GM23338 (cell line): Measurements from ENCODE around the gene C6orf47. TPM values are rescaled to one million over a fixed set of nuclear protein-coding genes. Genes with fewer than 3 reads are reported as not detected.

Experiments
- ATAC-seq: fragments of 200-7000 bp; cut with Tn5 transposase; 3 replicates; pipeline ENCODE4 v1.9.1; 2020
- DNase-seq: peaks from one replicate; pipeline ENCODE4 v3.0.0-alpha.2; 2015; ENCODE audit warnings: low spot score
- H2AFZ ChIP-seq: fragments of 200-600 bp; sonication (generic); 2 replicates; pipeline ENCODE4 v1.8.0; 2016; ENCODE audit warnings: antibody characterized with exemption, mild to moderate bottlenecking, moderate library complexity
- H3F3A ChIP-seq: fragments of 200-600 bp; sonication (generic); replicated peaks from 2 replicates; pipeline ENCODE4 v1.8.0; 2017; ENCODE audit warnings: antibody characterized with exemption, mixed run types, low read depth
- H3K27ac ChIP-seq: fragments of 200-600 bp; sonication (generic); 2 replicates; pipeline ENCODE4 v1.6.1; 2016; ENCODE audit warnings: low read depth
- H3K27me3 ChIP-seq: fragments of 200-600 bp; sonication (generic); 2 replicates; pipeline ENCODE4 v1.8.0; 2016; ENCODE audit warnings: mild to moderate bottlenecking, mixed run types, moderate library complexity; ENCODE audit not compliant: insufficient read depth
- H3K36me3 ChIP-seq: fragments of 200-600 bp; sonication (generic); 2 replicates; pipeline ENCODE4 v1.8.0; 2016; ENCODE audit warnings: mild to moderate bottlenecking; ENCODE audit not compliant: insufficient read depth
- H3K4me1 ChIP-seq: fragments of 200-600 bp; sonication (generic); 2 replicates; pipeline ENCODE4 v1.8.0; 2016; ENCODE audit warnings: mild to moderate bottlenecking, moderate library complexity; ENCODE audit not compliant: insufficient read depth
- H3K4me2 ChIP-seq: fragments of 200-600 bp; sonication (generic); 2 replicates; pipeline ENCODE4 v1.7.1; 2017; ENCODE audit warnings: mixed run types
- H3K4me3 ChIP-seq: fragments of 200-600 bp; sonication (generic); 2 replicates; pipeline ENCODE4 v1.6.1; 2016; ENCODE audit warnings: mixed run types
- H3K79me2 ChIP-seq: fragments of 200-600 bp; sonication (generic); replicated peaks from 2 replicates; pipeline ENCODE4 v1.8.0; 2017; ENCODE audit warnings: mild to moderate bottlenecking; ENCODE audit not compliant: insufficient read depth
- H3K9me2 ChIP-seq: fragments of 200-600 bp; sonication (generic); 2 replicates; pipeline ENCODE4 v1.8.0; 2017; ENCODE audit not compliant: insufficient read depth
- H4K20me1 ChIP-seq: fragments of 200-600 bp; sonication (generic); replicated peaks from 2 replicates; pipeline ENCODE4 v1.8.0; 2017; ENCODE audit warnings: mild to moderate bottlenecking; ENCODE audit not compliant: insufficient read depth
- H3K27ac Mint-ChIP-seq: 2 replicates; pipeline ENCODE4 v1.8.0; 2020; ENCODE audit warnings: inconsistent platforms, mild to moderate bottlenecking, moderate library complexity, mixed read lengths
- H3K27me3 Mint-ChIP-seq: 3 replicates; pipeline ENCODE4 v1.8.0; 2022; ENCODE audit warnings: low read depth, mild to moderate bottlenecking, moderate library complexity, mixed read lengths, inconsistent platforms; ENCODE audit not compliant: insufficient read depth, poor library complexity
- H3K36me3 Mint-ChIP-seq: 3 replicates; pipeline ENCODE4 v1.8.0; 2021; ENCODE audit warnings: low read depth, mild to moderate bottlenecking, inconsistent platforms, moderate library complexity, mixed read lengths
- H3K4me1 Mint-ChIP-seq: 3 replicates; pipeline ENCODE4 v1.8.0; 2020; ENCODE audit warnings: mild to moderate bottlenecking, inconsistent platforms, mixed read lengths
- H3K4me3 Mint-ChIP-seq: 3 replicates; pipeline ENCODE4 v1.8.0; 2021; ENCODE audit warnings: moderate library complexity, mild to moderate bottlenecking, inconsistent platforms, mixed read lengths
- H3K9me3 Mint-ChIP-seq: 3 replicates; pipeline ENCODE4 v1.8.0; 2020; ENCODE audit warnings: moderate library complexity, mild to moderate bottlenecking, inconsistent platforms, mixed read lengths
- CREB1 ChIP-seq: fragments of 250-450 bp; sonication (Bioruptor Pico); IDR thresholded peaks from 2 replicates; pipeline ENCODE4 v1.5.0; 2020; ENCODE audit warnings: low read depth, mild to moderate bottlenecking, moderate library complexity
- CTCF ChIP-seq, 2 experiments: fragments of 200-600 bp in 1 of 2; sonication (generic) in 1 of 2; conservative IDR thresholded peaks; 2 replicates each; pipeline versions ENCODE4 v1.5.1 to v1.6.1; 2016 to 2017; ENCODE audit warnings: antibody characterized with exemption in 2 of 2, low read depth in 2 of 2, mild to moderate bottlenecking in 2 of 2, moderate library complexity in 1 of 2
- ETS1 ChIP-seq: IDR thresholded peaks from 2 replicates; pipeline ENCODE4 v1.6.1; 2016; ENCODE audit warnings: antibody characterized with exemption
- EZH2 ChIP-seq: fragments of 200-600 bp; sonication (generic); IDR thresholded peaks from one replicate; pipeline ENCODE4 v1.8.0; 2017; ENCODE audit warnings: antibody characterized with exemption, mild to moderate bottlenecking, low read depth; ENCODE audit not compliant: unreplicated experiment
- EZH2phosphoT487 ChIP-seq: fragments of 200-600 bp; sonication (generic); IDR thresholded peaks from one replicate; pipeline ENCODE4 v1.8.1; 2018; ENCODE audit warnings: antibody characterized with exemption; ENCODE audit not compliant: unreplicated experiment
- NANOG ChIP-seq: IDR thresholded peaks from 2 replicates; pipeline ENCODE4 v1.6.1; 2016; ENCODE audit warnings: antibody characterized with exemption, borderline replicate concordance
- REST ChIP-seq: IDR thresholded peaks from one replicate; pipeline ENCODE4 v1.6.1; 2018; ENCODE audit warnings: antibody characterized with exemption; ENCODE audit not compliant: unreplicated experiment
- STAT1 ChIP-seq: IDR thresholded peaks from one replicate; pipeline ENCODE4 v1.6.1; 2016; ENCODE audit warnings: antibody characterized with exemption; ENCODE audit not compliant: unreplicated experiment
- ZNF114 ChIP-seq: fragments of 250-450 bp; sonication (Bioruptor Pico); IDR thresholded peaks from 2 replicates; pipeline ENCODE4 v1.5.0; 2020; ENCODE audit warnings: mild to moderate bottlenecking, moderate library complexity
- ZNF331 ChIP-seq: fragments of 250-450 bp; sonication (Bioruptor Pico); IDR thresholded peaks from 2 replicates; pipeline ENCODE4 v1.5.0; 2020; ENCODE audit warnings: low read depth, mild to moderate bottlenecking, moderate library complexity
- polyA plus RNA-seq: library from polyadenylated mRNA; unstranded; fragments of >200 nt; fragmentation: Nextera tagmentation; extraction: Ambion mirVana; gene quantifications from 2 replicates; pipeline ENCODE4 v1.2.1, GENCODE V29; 2016
- total RNA-seq: library from RNA; depleted of rRNA; stranded (reverse); fragments of >200 nt; shearing (Covaris generic); gene quantifications from 2 replicates; pipeline ENCODE4 v1.2.3, GENCODE V29; 2014

Gene C6orf47
- total and polyA plus RNA-seq, 2 experiments from 2014 or later, result 9.4 to 12.8 TPM

DNA sequence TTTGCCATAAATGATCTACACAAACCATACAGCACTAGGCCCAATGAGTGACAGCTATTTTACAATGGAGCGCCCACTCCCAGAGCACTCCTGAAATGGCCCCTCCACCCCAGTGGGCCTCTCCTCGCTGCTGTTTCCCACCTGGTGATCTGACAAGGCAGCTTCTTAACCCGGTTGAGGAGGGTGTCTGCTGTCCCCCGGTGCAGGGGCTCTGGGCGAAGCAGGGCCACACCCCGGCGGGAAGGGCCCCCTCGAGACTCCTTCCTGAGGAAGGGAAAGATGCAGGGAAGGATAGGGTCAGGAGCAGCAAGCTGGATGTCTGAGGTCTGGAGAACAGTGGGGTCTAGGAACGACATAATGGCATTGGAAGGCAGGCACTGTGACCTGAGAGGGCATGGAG is 32.3 kb upstream of the C6orf47 start (continued):
- no peak for TF ChIP-seq CTCF (conservative IDR thresholded peaks at IDR 0.05; ENCODE audit: low read depth in 2 of 2)
- TF ChIP-seq NANOG, result no peak
- no peak for TF ChIP-seq CREB1 (CRISPR knock-in tag)
- no peak for TF ChIP-seq REST
- TF ChIP-seq ETS1, result no peak
- no peak for TF ChIP-seq ZNF331 (CRISPR knock-in tag)
- no peak for TF ChIP-seq EZH2

- H3K4me2 ChIP-seq, result no peak overlapping the region
- TF ChIP-seq STAT1 (no peak), ZNF331 (CRISPR knock-in tag) (no peak), ETS1 (no peak), EZH2 (no peak), EZH2phosphoT487 (no peak), ZNF114 (CRISPR knock-in tag) (no peak), NANOG (no peak)
- H3F3A ChIP-seq, result no peaks in the 10 kb centered on the region
- no peak overlapping the region for H3K27ac ChIP-seq
- H3K4me3 ChIP-seq, result no peak overlapping the region
- H3K27ac Mint-ChIP-seq, result no peak overlapping the region
- no peaks in the 10 kb centered on the region for H3K4me1 ChIP-seq
- no peak overlapping the region for H2AFZ ChIP-seq
- DNase-seq (no peak), ATAC-seq (no peak)
- peaks cover 6% of the 10 kb centered on the region; the same call in 1 of the 2 replicates for H3K36me3 ChIP-seq
- no peaks in the 10 kb centered on the region for H3K79me2 ChIP-seq
- H3K36me3 Mint-ChIP-seq, result peaks cover 22% of the 10 kb centered on the region
- no peaks in the 10 kb centered on the region for H3K4me1 Mint-ChIP-seq
- H3K9me2 ChIP-seq, result no peaks in the 10 kb centered on the region
- peaks cover 3% of the 10 kb centered on the region for H3K27me3 Mint-ChIP-seq
- H3K9me3 Mint-ChIP-seq, result no peaks in the 10 kb centered on the region
- no peaks in the 10 kb centered on the region for H4K20me1 ChIP-seq
- H3K27me3 ChIP-seq, result no peaks in the 10 kb centered on the region
- H3K4me3 Mint-ChIP-seq, result no peak overlapping the region
Measured at GRCh38 chr6:31692353-31692752, 31.8 kb upstream of the C6orf47 start.
